CD14-positive monocyte (primary cell): ENCODE results near the gene CDKN1B. TPM values are rescaled to one million over a fixed set of nuclear protein-coding genes. Genes with fewer than 3 reads are reported as not detected.

ENCODE experiments used
- DNase-seq, 3 donors: peaks; one replicate each; pipeline ENCODE4 v3.0.0-alpha.2; 2011 to 2022
- H2AFZ ChIP-seq: 2 replicates; pipeline ENCODE4 v1.6.0; 2012; ENCODE audit warnings: mild to moderate bottlenecking, low read depth, low read length, inconsistent platforms; ENCODE audit not compliant: insufficient read depth, poor library complexity, severe bottlenecking
- H3K27ac ChIP-seq, 2 donors: 1 replicate in 1 of 2; 2 replicates in 1 of 2; pipeline ENCODE4 v1.5.1; 2012 to 2013; ENCODE audit warnings: low read length in 2 of 2, control low read depth in 1 of 2, inconsistent platforms in 1 of 2, low read depth in 1 of 2, mild to moderate bottlenecking in 1 of 2
- H3K27me3 ChIP-seq, 2 donors: one replicate each; pipeline versions ENCODE4 v1.6.0 to v1.6.1; 2011 to 2013; ENCODE audit warnings: low read length in 2 of 2; ENCODE audit not compliant: control insufficient read depth in 2 of 2, insufficient read depth in 2 of 2
- H3K36me3 ChIP-seq, 2 donors: replicated peaks in 1 of 2; 1 replicate in 1 of 2; 2 replicates in 1 of 2; pipeline versions ENCODE4 v1.5.1 to v1.6.1; 2012 to 2013; ENCODE audit warnings: low read length in 2 of 2, control low read depth in 1 of 2, inconsistent platforms in 1 of 2, mild to moderate bottlenecking in 1 of 2; ENCODE audit not compliant: insufficient read depth in 2 of 2, control insufficient read depth in 1 of 2
- H3K4me1 ChIP-seq, 2 donors: 1 replicate in 1 of 2; 2 replicates in 1 of 2; pipeline versions ENCODE4 v1.5.1 to v1.6.1; 2012 to 2013; ENCODE audit warnings: low read length in 2 of 2, control low read depth in 1 of 2, inconsistent platforms in 1 of 2, mild to moderate bottlenecking in 1 of 2, moderate library complexity in 1 of 2; ENCODE audit not compliant: insufficient read depth in 2 of 2, control insufficient read depth in 1 of 2
- H3K4me2 ChIP-seq: replicated peaks from 2 replicates; pipeline ENCODE3; 2012; ENCODE audit warnings: low read length, moderate library complexity, mild to moderate bottlenecking; ENCODE audit not compliant: poor library complexity, severe bottlenecking; ENCODE audit errors: extremely low read depth
- H3K4me3 ChIP-seq, 3 experiments: fragments of 200-600 bp in 1 of 3; sonication (generic) in 1 of 3; replicated peaks in 1 of 3; 1 replicate in 2 of 3; 2 replicates in 1 of 3; pipeline ENCODE4 v1.5.1; 2011 to 2013; ENCODE audit warnings: low read length in 3 of 3, mild to moderate bottlenecking in 3 of 3, control low read depth in 2 of 3, low read depth in 2 of 3, inconsistent platforms in 1 of 3, moderate library complexity in 1 of 3
- H3K79me2 ChIP-seq: 2 replicates; pipeline ENCODE4 v1.6.0; 2012; ENCODE audit warnings: mild to moderate bottlenecking, control low read depth, inconsistent platforms, low read length, moderate library complexity; ENCODE audit not compliant: insufficient read depth
- H3K9ac ChIP-seq: 2 replicates; pipeline ENCODE4 v1.6.0; 2017; ENCODE audit warnings: low read length, mild to moderate bottlenecking; ENCODE audit not compliant: insufficient read depth, poor library complexity, severe bottlenecking
- H3K9me3 ChIP-seq, 2 donors: replicated peaks in 1 of 2; 1 replicate in 1 of 2; 2 replicates in 1 of 2; pipeline versions ENCODE4 v1.5.1 to v1.6.1; 2012 to 2013; ENCODE audit warnings: low read length in 2 of 2, control low read depth in 1 of 2; ENCODE audit not compliant: control insufficient read depth in 1 of 2, insufficient read depth in 1 of 2
- H4K20me1 ChIP-seq: 2 replicates; pipeline ENCODE4 v1.6.0; 2012; ENCODE audit warnings: mild to moderate bottlenecking, low read length, control low read depth, moderate library complexity; ENCODE audit not compliant: insufficient read depth
- H3K27ac Mint-ChIP-seq, 7 donors: one replicate each; pipeline ENCODE4 v1.8.0; 2020; ENCODE audit warnings: mild to moderate bottlenecking in 7 of 7, mixed read lengths in 7 of 7, moderate library complexity in 6 of 7, inconsistent platforms in 2 of 7
- H3K27me3 Mint-ChIP-seq, 3 donors: one replicate each; pipeline ENCODE4 v1.8.0; 2021 to 2022; ENCODE audit warnings: low read depth in 3 of 3, mild to moderate bottlenecking in 3 of 3, mixed read lengths in 3 of 3, moderate library complexity in 3 of 3, inconsistent platforms in 1 of 3
- H3K36me3 Mint-ChIP-seq, 2 donors: one replicate each; pipeline ENCODE4 v1.8.0; 2020; ENCODE audit warnings: mixed read lengths in 2 of 2, inconsistent platforms in 1 of 2, mild to moderate bottlenecking in 1 of 2
- H3K4me1 Mint-ChIP-seq: one replicate; pipeline ENCODE4 v1.8.0; 2020; ENCODE audit warnings: mild to moderate bottlenecking, mixed read lengths
- H3K4me3 Mint-ChIP-seq, 2 donors: one replicate each; pipeline ENCODE4 v1.8.0; 2020; ENCODE audit warnings: mild to moderate bottlenecking in 2 of 2, mixed read lengths in 2 of 2, moderate library complexity in 1 of 2
- H3K9me3 Mint-ChIP-seq, 7 donors: one replicate each; pipeline ENCODE4 v1.8.0; 2020 to 2022; ENCODE audit warnings: mixed read lengths in 7 of 7, mild to moderate bottlenecking in 6 of 7, moderate library complexity in 6 of 7, inconsistent platforms in 2 of 7
- CTCF ChIP-seq: fragments of 200-600 bp; IDR thresholded peaks from one replicate; pipeline ENCODE4 v1.8.0; 2022; ENCODE audit warnings: antibody characterized with exemption, mild to moderate bottlenecking
- WGBS: methylation state at CpG from one replicate; pipeline ENCODE4 v1.1.5; 2013; ENCODE audit warnings: missing lambda C conversion rate; ENCODE audit not compliant: insufficient coverage; 5-methylcytosine and 5-hydroxymethylcytosine counted together
- intact Hi-C, 2 donors: fragments of 100-400 bp; cut with micrococcal nuclease; formaldehyde crosslinking; loops; one replicate each; pipeline versions ENCODE4 v1.15.0 to v1.15.1; 2023
- polyA plus RNA-seq, 3 donors: library from polyadenylated mRNA; depleted of rRNA in 1 of 3; unstranded in 2 of 3; stranded (reverse) in 1 of 3; fragments of 300-500 nt in 2 of 3; fragments of >200 nt in 1 of 3; fragmentation: Illumina TruSeq in 2 of 3; gene quantifications; 1 replicate in 2 of 3; 2 replicates in 1 of 3; pipeline ENCODE4 v1.2.3, GENCODE V29; 2012 to 2021

Gene CDKN1B
- polyA plus RNA-seq, 3 donors, result 9.2 to 98.1 (median 9.5) TPM

GRCh38 chr12:12673296-12673695 lies 43.9 kb upstream of the CDKN1B start:
- H3K4me3 Mint-ChIP-seq, result no peak overlapping the region
- peaks cover 0 to 3% (median 0%) of the 10 kb centered on the region in 3 donors for H3K27me3 Mint-ChIP-seq
- H3K36me3 ChIP-seq, result no peaks in the 10 kb centered on the region
- H3K36me3 Mint-ChIP-seq, result no peaks in the 10 kb centered on the region
- no peaks in the 10 kb centered on the region for H3K27me3 ChIP-seq
- no peak for TF ChIP-seq CTCF
- no peak overlapping the region for H3K4me2 ChIP-seq
- H3K27ac Mint-ChIP-seq, result no peak overlapping the region
- H3K4me1 ChIP-seq, result no peaks in the 10 kb centered on the region
- intact Hi-C loops, result no loop called here
- H3K4me3 ChIP-seq, result no peak overlapping the region
- H3K4me1 Mint-ChIP-seq, result no peaks in the 10 kb centered on the region
- H2AFZ ChIP-seq, result no peak overlapping the region
- no peaks in the 10 kb centered on the region for H3K9me3 Mint-ChIP-seq
- H3K27ac ChIP-seq, result no peak overlapping the region
- H3K79me2 ChIP-seq, result no peaks in the 10 kb centered on the region
- no peaks in the 10 kb centered on the region for H4K20me1 ChIP-seq
- H3K9ac ChIP-seq, result no peak overlapping the region
- 100% methylated on average over 3 of the region's 3 CpGs for WGBS
- H3K9me3 ChIP-seq, result no peaks in the 10 kb centered on the region
- no peak for DNase-seq

- H3K4me3 ChIP-seq, result no peak overlapping the region
- H4K20me1 ChIP-seq, result no peaks in the 10 kb centered on the region
- Mint-ChIP-seq H3K4me3 (no peak overlapping the region), H3K36me3 (no peaks in the 10 kb centered on the region), H3K27me3 (peaks cover 0 to 2% (median 0%) of the 10 kb centered on the region in 3 donors), H3K4me1 (no peaks in the 10 kb centered on the region), H3K27ac (no peak overlapping the region), H3K9me3 (peaks cover 0 to 2% (median 0%) of the 10 kb centered on the region in 7 donors)
- no peak overlapping the region for H2AFZ ChIP-seq
- no peaks in the 10 kb centered on the region for H3K4me1 ChIP-seq
- intact Hi-C loops, result no loop called here
- no peak overlapping the region for H3K9ac ChIP-seq
- DNase-seq, result no peak
- TF ChIP-seq CTCF, result no peak
- no CpG with 5 or more reads among the region's 3 CpGs for WGBS
- no peaks in the 10 kb centered on the region for H3K9me3 ChIP-seq
- no peaks in the 10 kb centered on the region for H3K36me3 ChIP-seq
- no peak overlapping the region for H3K4me2 ChIP-seq
- no peak overlapping the region for H3K27ac ChIP-seq
- no peaks in the 10 kb centered on the region for H3K79me2 ChIP-seq
- no peaks in the 10 kb centered on the region for H3K27me3 ChIP-seq
These were observed 40.6 kb upstream of the CDKN1B start for GRCh38 chr12:12676605-12677004.
